ENCODE data around the gene SLC17A8. TPM values are rescaled to one million over a fixed set of nuclear protein-coding genes. Genes with fewer than 3 reads are reported as not detected.

Gene SLC17A8
- total RNA-seq, 1 experiment from 2014 or later: not detected

DNA sequence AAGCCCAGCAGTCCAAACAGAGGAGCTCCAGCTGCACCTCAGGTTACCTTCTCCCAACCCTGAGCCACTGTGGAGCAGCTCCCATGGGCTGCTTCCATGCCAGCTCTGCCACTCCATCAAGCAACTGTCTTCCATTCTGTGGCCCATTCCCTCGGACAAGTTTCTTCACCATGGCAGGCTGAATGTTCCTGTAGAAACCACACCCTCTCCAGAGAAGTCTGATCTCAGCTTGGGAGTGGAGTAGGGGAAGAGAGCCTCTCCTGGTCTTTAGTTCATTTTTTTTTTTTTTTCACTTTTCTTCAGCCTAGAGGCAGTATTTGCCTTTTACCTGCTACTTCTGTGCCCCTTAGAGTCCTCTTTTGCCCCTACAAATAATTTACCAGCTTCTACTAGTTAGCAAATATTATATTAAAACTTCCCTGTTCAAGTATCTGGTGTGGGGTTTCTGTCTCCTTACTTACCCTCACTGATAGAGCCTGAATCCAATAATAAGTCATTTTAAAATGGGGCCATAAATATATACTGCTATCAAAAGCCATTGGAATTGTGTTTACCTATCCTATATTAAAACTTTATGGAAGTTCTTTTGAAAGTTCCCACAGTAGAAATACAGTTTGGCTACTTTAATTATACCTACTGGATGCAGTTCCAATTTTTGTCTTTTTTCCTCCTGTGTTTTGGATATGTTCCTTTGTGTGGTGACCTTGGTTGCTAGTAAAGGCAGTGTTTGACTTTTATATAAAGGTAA lies 11.7 kb upstream of the SLC17A8 start:
- H3K27me3 ChIP-seq (replicated peaks; ENCODE audit: control insufficient read depth, insufficient read depth, low read length): no peaks in the 10 kb centered on the region
- TF ChIP-seq, protein P1, sequence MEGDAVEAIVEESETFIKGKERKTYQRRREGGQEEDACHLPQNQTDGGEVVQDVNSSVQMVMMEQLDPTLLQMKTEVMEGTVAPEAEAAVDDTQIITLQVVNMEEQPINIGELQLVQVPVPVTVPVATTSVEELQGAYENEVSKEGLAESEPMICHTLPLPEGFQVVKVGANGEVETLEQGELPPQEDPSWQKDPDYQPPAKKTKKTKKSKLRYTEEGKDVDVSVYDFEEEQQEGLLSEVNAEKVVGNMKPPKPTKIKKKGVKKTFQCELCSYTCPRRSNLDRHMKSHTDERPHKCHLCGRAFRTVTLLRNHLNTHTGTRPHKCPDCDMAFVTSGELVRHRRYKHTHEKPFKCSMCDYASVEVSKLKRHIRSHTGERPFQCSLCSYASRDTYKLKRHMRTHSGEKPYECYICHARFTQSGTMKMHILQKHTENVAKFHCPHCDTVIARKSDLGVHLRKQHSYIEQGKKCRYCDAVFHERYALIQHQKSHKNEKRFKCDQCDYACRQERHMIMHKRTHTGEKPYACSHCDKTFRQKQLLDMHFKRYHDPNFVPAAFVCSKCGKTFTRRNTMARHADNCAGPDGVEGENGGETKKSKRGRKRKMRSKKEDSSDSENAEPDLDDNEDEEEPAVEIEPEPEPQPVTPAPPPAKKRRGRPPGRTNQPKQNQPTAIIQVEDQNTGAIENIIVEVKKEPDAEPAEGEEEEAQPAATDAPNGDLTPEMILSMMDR (IDR thresholded peaks at IDR 0.05; ENCODE audit: insufficient read depth in 1 of 2, low read depth in 1 of 2, low read length in 1 of 2, severe bottlenecking in 1 of 2, unreplicated experiment in 1 of 2): no peak
- intact Hi-C loops (cut with micrococcal nuclease; ENCODE audit: unreplicated experiment): no loop called here
- H3K27me3 Mint-ChIP-seq (ENCODE audit: insufficient read depth, unreplicated experiment): no peaks in the 10 kb centered on the region
- no peaks in the 10 kb centered on the region for H3K9me3 Mint-ChIP-seq (ENCODE audit: unreplicated experiment)
- H3K36me3 Mint-ChIP-seq (ENCODE audit: insufficient read depth, unreplicated experiment): peaks cover 10% of the 10 kb centered on the region
- ChIA-PET CTCF (interaction anchor here (0.7 to 1.1 kb wide), 2 partner anchors 110 to 190 kb away, joined by 3 to 4 read pairs; no protein-coding TSS in a partner anchor), POLR2A (no interaction called here)
- H3K4me3 Mint-ChIP-seq (ENCODE audit: unreplicated experiment): no peak overlapping the region
- BruUV-seq (replicated peaks): no TSS peak
- H3K4me1 ChIP-seq: no peaks in the 10 kb centered on the region
- H3K4me3 ChIP-seq (ENCODE audit: low read depth, low read length): no peak overlapping the region
- H3K27ac Mint-ChIP-seq (ENCODE audit: unreplicated experiment): peak overlapping the region; percentile 38
- no peaks in the 10 kb centered on the region for H3K4me1 Mint-ChIP-seq (ENCODE audit: low read depth, unreplicated experiment)
- H3K36me3 ChIP-seq (ENCODE audit: control insufficient read depth, insufficient read depth, low read length): no peaks in the 10 kb centered on the region
- H3K9me3 ChIP-seq: no peaks in the 10 kb centered on the region
- DNase-seq: no peak

GRCh38 chr12:100346660-100347059 lies 10.2 kb upstream of the SLC17A8 start:
- no TSS peak for BruUV-seq (replicated peaks)
- H3K27ac Mint-ChIP-seq (ENCODE audit: unreplicated experiment): no peak overlapping the region
- Histone ChIP-seq H3K27me3 (replicated peaks; ENCODE audit: control insufficient read depth, insufficient read depth, low read length) (no peaks in the 10 kb centered on the region), H3K9me3 (no peaks in the 10 kb centered on the region), H3K36me3 (ENCODE audit: control insufficient read depth, insufficient read depth, low read length) (no peaks in the 10 kb centered on the region), H3K4me1 (no peaks in the 10 kb centered on the region), H3K4me3 (ENCODE audit: low read depth, low read length) (no peak overlapping the region)
- no peaks in the 10 kb centered on the region for H3K27me3 Mint-ChIP-seq (ENCODE audit: insufficient read depth, unreplicated experiment)
- no peaks in the 10 kb centered on the region for H3K4me1 Mint-ChIP-seq (ENCODE audit: low read depth, unreplicated experiment)
- no peak for DNase-seq
- TF ChIP-seq, protein P1 (IDR thresholded peaks at IDR 0.05; ENCODE audit: insufficient read depth in 1 of 2, low read depth in 1 of 2, low read length in 1 of 2, severe bottlenecking in 1 of 2, unreplicated experiment in 1 of 2): no peak
- H3K36me3 Mint-ChIP-seq (ENCODE audit: insufficient read depth, unreplicated experiment): peaks cover 10% of the 10 kb centered on the region
- CTCF ChIA-PET: no interaction called here
- no peaks in the 10 kb centered on the region for H3K9me3 Mint-ChIP-seq (ENCODE audit: unreplicated experiment)
- POLR2A ChIA-PET: no interaction called here
- intact Hi-C loops (cut with micrococcal nuclease; ENCODE audit: unreplicated experiment): no loop called here
- H3K4me3 Mint-ChIP-seq (ENCODE audit: unreplicated experiment): no peak overlapping the region

- POLR2A ChIA-PET: no interaction called here
- H3K27ac Mint-ChIP-seq (ENCODE audit: unreplicated experiment): no peak overlapping the region
These were observed 8.0 kb upstream of the SLC17A8 start for GRCh38 chr12:100348657-100349454.

More at GRCh38 chr12:100348657-100349454, 8.0 kb upstream of the SLC17A8 start:
- Histone ChIP-seq H3K4me3 (ENCODE audit: low read depth, low read length) (no peak overlapping the region), H3K36me3 (ENCODE audit: control insufficient read depth, insufficient read depth, low read length) (no peaks in the 10 kb centered on the region), H3K4me1 (no peaks in the 10 kb centered on the region), H3K9me3 (no peaks in the 10 kb centered on the region), H3K27me3 (replicated peaks; ENCODE audit: control insufficient read depth, insufficient read depth, low read length) (no peaks in the 10 kb centered on the region)
- TF ChIP-seq, protein P1 (IDR thresholded peaks at IDR 0.05; ENCODE audit: insufficient read depth in 1 of 2, low read depth in 1 of 2, low read length in 1 of 2, severe bottlenecking in 1 of 2, unreplicated experiment in 1 of 2): peak; percentile 28 to 56
- CTCF ChIA-PET: interaction anchor here (1.0 to 1.5 kb wide), 2 partner anchors 56 to 205 kb away, joined by 3 to 5 read pairs; no protein-coding TSS in a partner anchor
- no TSS peak for BruUV-seq (replicated peaks)
- H3K4me1 Mint-ChIP-seq (ENCODE audit: low read depth, unreplicated experiment): no peaks in the 10 kb centered on the region
- DNase-seq: peak in 1 of 2 experiments; percentile 23
- H3K4me3 Mint-ChIP-seq (ENCODE audit: unreplicated experiment): no peak overlapping the region
- no peaks in the 10 kb centered on the region for H3K9me3 Mint-ChIP-seq (ENCODE audit: unreplicated experiment)
- H3K36me3 Mint-ChIP-seq (ENCODE audit: insufficient read depth, unreplicated experiment): no peaks in the 10 kb centered on the region
- intact Hi-C loops (cut with micrococcal nuclease; ENCODE audit: unreplicated experiment): loop anchor here (1.0 kb wide), 5 partner anchors 43 to 384 kb away; no protein-coding TSS in a partner anchor
- H3K27me3 Mint-ChIP-seq (ENCODE audit: insufficient read depth, unreplicated experiment): peaks cover 3% of the 10 kb centered on the region
